GOT3 (cell line): ENCODE results near the gene TBCB.
"Not testable (repeated sequence)": the region's sequence is repeated elsewhere in the genome, so short reads cannot be mapped to it uniquely, and the experiment has no call there.

ENCODE experiments used
- DNase-seq: peaks from one replicate; lab custom pipeline; 2025; ENCODE audit warnings: mixed read lengths; lab: John Stamatoyannopoulos, UW

The TBCB gene

GRCh38 chr19:36115453-36116343 lies at the start of gene TBCB:
Gene TBCB (plus strand): TSS chr19:36115468. CDS start chr19:36115561, 93 bp downstream.
- no peak for DNase-seq

- DNase-seq = no peak
Measured at GRCh38 chr19:36067681-36068080, 47.6 kb upstream of the TBCB start.

- DNase-seq = not testable (repeated sequence)
Measured at GRCh38 chr19:36068810-36069499, 46.3 kb upstream of the TBCB start.

GRCh38 chr19:36072081-36072480 lies 43.2 kb upstream of the TBCB start:
- no peak for DNase-seq

- no peak for DNase-seq
Measured at GRCh38 chr19:36073121-36073876, 42.0 kb upstream of the TBCB start.

- DNase-seq = no peak
Measured at GRCh38 chr19:36079389-36079945, 35.8 kb upstream of the TBCB start.

GRCh38 chr19:36081385-36081784 lies 33.9 kb upstream of the TBCB start:
- no peak for DNase-seq

- DNase-seq = no peak
Measured at GRCh38 chr19:36081894-36082293, 33.4 kb upstream of the TBCB start.

GRCh38 chr19:36082916-36083315 lies 32.4 kb upstream of the TBCB start:
- DNase-seq = no peak

GRCh38 chr19:36084231-36085009 lies 30.8 kb upstream of the TBCB start:
- no peak for DNase-seq

- DNase-seq = no peak
Measured at GRCh38 chr19:36086326-36086725, 28.9 kb upstream of the TBCB start.

- DNase-seq = no peak
Measured at GRCh38 chr19:36089847-36090246, 25.4 kb upstream of the TBCB start.

- no peak for DNase-seq
Measured at GRCh38 chr19:36090910-36091695, 24.2 kb upstream of the TBCB start.

- no peak for DNase-seq
Measured at GRCh38 chr19:36092566-36092965, 22.7 kb upstream of the TBCB start.

GRCh38 chr19:36093146-36093662 lies 22.1 kb upstream of the TBCB start:
- no peak for DNase-seq

GRCh38 chr19:36093687-36094086 lies 21.6 kb upstream of the TBCB start:
- no peak for DNase-seq

GRCh38 chr19:36097036-36097435 lies 18.2 kb upstream of the TBCB start:
- no peak for DNase-seq

- DNase-seq = no peak
Measured at GRCh38 chr19:36099166-36099785, 16.0 kb upstream of the TBCB start.

GRCh38 chr19:36100476-36100875 lies 14.8 kb upstream of the TBCB start:
- no peak for DNase-seq
